ENCODE data around the gene TMEM19.

TMEM19 gene

DNA sequence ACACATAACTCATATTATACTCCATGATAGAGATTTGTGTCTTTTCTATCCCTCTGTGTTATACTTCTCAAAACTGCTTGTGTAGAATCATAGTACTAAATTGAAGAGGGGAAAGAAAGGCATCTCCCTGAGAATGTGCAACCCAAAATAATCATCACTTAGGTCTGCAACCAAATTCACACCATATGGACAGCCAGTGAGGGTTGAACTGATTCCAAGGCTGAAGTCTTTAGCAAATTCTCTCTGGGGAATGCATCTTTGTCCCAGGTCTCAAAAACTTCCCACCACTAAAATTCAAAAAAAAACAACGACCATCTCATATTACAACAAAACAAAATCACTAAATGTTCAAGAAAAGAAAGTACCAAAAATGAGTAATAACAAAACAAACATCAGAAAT is 33.2 kb upstream of the TMEM19 start:
- H3K9me3 ChIP-seq: no peaks in the 10 kb centered on the region
- H3K27ac ChIP-seq: no peak overlapping the region
- no peaks in the 10 kb centered on the region for H3K27me3 ChIP-seq
- TF ChIP-seq, protein P1, sequence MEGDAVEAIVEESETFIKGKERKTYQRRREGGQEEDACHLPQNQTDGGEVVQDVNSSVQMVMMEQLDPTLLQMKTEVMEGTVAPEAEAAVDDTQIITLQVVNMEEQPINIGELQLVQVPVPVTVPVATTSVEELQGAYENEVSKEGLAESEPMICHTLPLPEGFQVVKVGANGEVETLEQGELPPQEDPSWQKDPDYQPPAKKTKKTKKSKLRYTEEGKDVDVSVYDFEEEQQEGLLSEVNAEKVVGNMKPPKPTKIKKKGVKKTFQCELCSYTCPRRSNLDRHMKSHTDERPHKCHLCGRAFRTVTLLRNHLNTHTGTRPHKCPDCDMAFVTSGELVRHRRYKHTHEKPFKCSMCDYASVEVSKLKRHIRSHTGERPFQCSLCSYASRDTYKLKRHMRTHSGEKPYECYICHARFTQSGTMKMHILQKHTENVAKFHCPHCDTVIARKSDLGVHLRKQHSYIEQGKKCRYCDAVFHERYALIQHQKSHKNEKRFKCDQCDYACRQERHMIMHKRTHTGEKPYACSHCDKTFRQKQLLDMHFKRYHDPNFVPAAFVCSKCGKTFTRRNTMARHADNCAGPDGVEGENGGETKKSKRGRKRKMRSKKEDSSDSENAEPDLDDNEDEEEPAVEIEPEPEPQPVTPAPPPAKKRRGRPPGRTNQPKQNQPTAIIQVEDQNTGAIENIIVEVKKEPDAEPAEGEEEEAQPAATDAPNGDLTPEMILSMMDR (IDR thresholded peaks at IDR 0.05): no peak
- H3K4me3 ChIP-seq (ENCODE audit: low read depth in 1 of 2, low read length in 1 of 2): no peak overlapping the region
- peaks cover 52% of the 10 kb centered on the region for H3K36me3 ChIP-seq
- H3K4me1 ChIP-seq (ENCODE audit: control insufficient read depth in 1 of 2, insufficient read depth in 1 of 2, low read depth in 1 of 2, low read length in 1 of 2): peaks cover 10 to 14% of the 10 kb centered on the region in 2 experiments

DNA sequence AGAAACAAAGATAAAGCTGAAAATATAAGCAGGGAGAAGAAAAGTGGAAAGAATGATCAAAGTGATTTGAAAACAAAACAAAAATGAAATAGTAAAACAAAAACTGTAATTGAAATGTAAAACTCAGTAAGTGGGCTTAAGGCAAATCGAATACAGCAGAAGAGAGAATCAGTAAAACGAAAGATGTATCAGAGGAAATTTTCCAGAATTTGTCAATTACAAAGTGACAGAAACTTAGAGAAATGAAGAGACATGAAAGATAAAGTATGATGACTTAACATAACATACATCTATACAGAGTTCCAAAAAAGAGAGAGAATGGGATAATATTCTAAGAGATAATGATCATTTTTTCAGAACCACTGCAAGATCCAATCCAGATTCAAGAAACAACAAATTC is 32.7 kb upstream of the TMEM19 start:
- Histone ChIP-seq H3K36me3 (peaks cover 55% of the 10 kb centered on the region), H3K27me3 (no peaks in the 10 kb centered on the region), H3K9me3 (no peaks in the 10 kb centered on the region), H3K4me1 (ENCODE audit: control insufficient read depth in 1 of 2, insufficient read depth in 1 of 2, low read depth in 1 of 2, low read length in 1 of 2) (peaks cover 10 to 14% of the 10 kb centered on the region in 2 experiments), H3K4me3 (ENCODE audit: low read depth in 1 of 2, low read length in 1 of 2) (no peak overlapping the region), H3K27ac (no peak overlapping the region)
- TF ChIP-seq, protein P1 (IDR thresholded peaks at IDR 0.05): no peak

DNA sequence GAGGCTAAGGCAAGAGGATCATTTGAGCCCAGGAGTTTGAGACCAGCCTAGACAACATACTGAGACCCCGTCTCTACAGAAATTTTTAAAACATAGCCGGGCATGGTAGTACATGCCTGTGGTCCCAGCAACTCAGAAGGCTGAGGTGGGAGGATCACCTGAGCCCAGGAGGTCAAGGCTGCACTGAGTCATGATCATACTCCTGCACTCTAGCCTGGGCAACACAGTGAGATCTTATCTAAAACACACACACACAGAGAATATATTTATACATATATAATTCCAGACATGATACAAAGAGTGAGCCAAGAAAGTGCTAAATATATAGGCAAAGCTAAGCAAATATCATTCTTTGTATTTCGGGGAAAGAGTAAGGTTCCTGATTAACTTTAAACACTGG is 31.7 kb upstream of the TMEM19 start:
- Histone ChIP-seq H3K27ac (no peak overlapping the region), H3K4me1 (ENCODE audit: control insufficient read depth in 1 of 2, insufficient read depth in 1 of 2, low read depth in 1 of 2, low read length in 1 of 2) (peaks cover 7 to 14% of the 10 kb centered on the region in 2 experiments), H3K27me3 (no peaks in the 10 kb centered on the region), H3K36me3 (peaks cover 59% of the 10 kb centered on the region), H3K4me3 (ENCODE audit: low read depth in 1 of 2, low read length in 1 of 2) (no peak overlapping the region), H3K9me3 (no peaks in the 10 kb centered on the region)
- TF ChIP-seq, protein P1 (IDR thresholded peaks at IDR 0.05): no peak

DNA sequence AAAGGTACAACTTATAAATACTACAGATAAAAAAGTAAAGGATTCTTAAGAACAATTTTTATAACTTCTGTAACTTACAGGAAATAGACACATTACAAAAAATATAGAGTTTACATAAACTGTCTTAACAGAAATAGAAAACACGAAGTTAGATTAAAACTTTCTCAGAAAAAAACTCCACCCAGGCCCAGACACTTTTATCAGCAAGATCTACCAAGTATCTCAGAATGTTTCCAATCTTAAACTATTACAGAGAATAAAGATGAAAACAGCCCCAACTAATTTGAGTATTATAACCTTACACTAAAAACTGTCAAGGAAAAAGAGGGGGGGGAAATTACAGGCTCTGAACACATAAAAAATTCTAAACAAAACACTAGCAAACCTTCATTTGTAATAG is 30.4 kb upstream of the TMEM19 start:
- no peaks in the 10 kb centered on the region for H3K27me3 ChIP-seq
- no peaks in the 10 kb centered on the region for H3K9me3 ChIP-seq
- TF ChIP-seq, protein P1 (IDR thresholded peaks at IDR 0.05): no peak
- H3K36me3 ChIP-seq: peaks cover 61% of the 10 kb centered on the region
- H3K4me1 ChIP-seq (ENCODE audit: control insufficient read depth in 1 of 2, insufficient read depth in 1 of 2, low read depth in 1 of 2, low read length in 1 of 2): peaks cover 6 to 14% of the 10 kb centered on the region in 2 experiments
- no peak overlapping the region for H3K4me3 ChIP-seq (ENCODE audit: low read depth in 1 of 2, low read length in 1 of 2)
- H3K27ac ChIP-seq: no peak overlapping the region

DNA sequence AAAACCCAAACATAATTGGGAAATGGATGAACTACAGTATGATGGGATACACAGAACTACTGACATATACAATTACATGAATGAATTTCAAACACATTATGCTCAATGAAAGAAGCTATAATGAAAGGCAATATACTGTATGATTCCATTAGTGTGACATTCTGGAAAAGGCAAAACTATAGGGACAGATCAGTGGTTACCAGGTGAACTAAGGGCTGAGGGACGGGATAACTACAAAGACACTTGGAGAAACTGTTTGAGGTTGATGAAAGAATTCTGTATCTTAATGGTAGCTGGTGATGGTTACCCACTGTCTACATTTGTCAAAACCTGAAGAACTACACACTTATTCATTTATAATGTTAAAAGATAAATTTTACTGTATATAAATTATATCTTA is 30.0 kb upstream of the TMEM19 start:
- Histone ChIP-seq H3K9me3 (no peaks in the 10 kb centered on the region), H3K27me3 (no peaks in the 10 kb centered on the region), H3K4me3 (ENCODE audit: low read depth in 1 of 2, low read length in 1 of 2) (no peak overlapping the region), H3K27ac (no peak overlapping the region), H3K4me1 (ENCODE audit: control insufficient read depth in 1 of 2, insufficient read depth in 1 of 2, low read depth in 1 of 2, low read length in 1 of 2) (peaks cover 6 to 14% of the 10 kb centered on the region in 2 experiments), H3K36me3 (peaks cover 58% of the 10 kb centered on the region)
- TF ChIP-seq, protein P1 (IDR thresholded peaks at IDR 0.05): no peak

DNA sequence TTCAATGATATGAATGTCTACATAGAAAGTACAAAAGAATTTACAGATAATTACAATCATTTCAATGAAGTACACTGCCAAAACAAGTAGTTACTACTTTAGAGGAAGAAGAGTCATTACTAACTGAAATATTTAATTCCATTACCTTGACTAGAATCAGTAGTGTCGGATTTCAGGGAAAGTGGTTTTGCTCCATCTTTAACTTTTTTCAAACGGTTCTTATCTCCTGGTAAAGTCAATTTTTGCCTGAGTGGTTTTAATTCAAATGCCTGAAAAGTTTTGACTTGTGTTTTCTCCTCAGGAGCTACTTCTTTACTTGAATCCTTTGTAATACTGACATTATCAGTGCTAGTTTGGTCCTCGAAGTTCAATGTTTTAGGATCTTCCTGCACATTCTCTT is 29.1 kb upstream of the TMEM19 start:
- peaks cover 55% of the 10 kb centered on the region for H3K36me3 ChIP-seq
- H3K9me3 ChIP-seq: no peaks in the 10 kb centered on the region
- no peak overlapping the region for H3K27ac ChIP-seq
- TF ChIP-seq, protein P1 (IDR thresholded peaks at IDR 0.05): no peak
- no peaks in the 10 kb centered on the region for H3K27me3 ChIP-seq
- peaks cover 13 to 18% of the 10 kb centered on the region in 2 experiments for H3K4me1 ChIP-seq (ENCODE audit: control insufficient read depth in 1 of 2, insufficient read depth in 1 of 2, low read depth in 1 of 2, low read length in 1 of 2)
- H3K4me3 ChIP-seq (ENCODE audit: low read depth in 1 of 2, low read length in 1 of 2): no peak overlapping the region
